IMR-90 (cell line): ENCODE results near the gene CRYBG3.

Experiments used
- CTCF ChIP-seq: conservative IDR thresholded peaks from 2 replicates; pipeline ENCODE4 v1.5.1; 2012; ENCODE audit warnings: mild to moderate bottlenecking, low read depth, low read length, improper control_type of control experiment
- RAD21 ChIP-seq: IDR thresholded peaks from 2 replicates; pipeline ENCODE4 v1.6.1; 2012; ENCODE audit warnings: low read length, improper control_type of control experiment
- RFX5 ChIP-seq: IDR thresholded peaks from 2 replicates; pipeline ENCODE4 v1.8.0; 2012; ENCODE audit warnings: low read depth, mild to moderate bottlenecking, low read length, moderate library complexity
- USF2 ChIP-seq: fragments of 150-350 bp; IDR thresholded peaks from 2 replicates; pipeline ENCODE4 v1.6.1; 2017; ENCODE audit warnings: mild to moderate bottlenecking, antibody characterized with exemption, low read length, low read depth

DNA sequence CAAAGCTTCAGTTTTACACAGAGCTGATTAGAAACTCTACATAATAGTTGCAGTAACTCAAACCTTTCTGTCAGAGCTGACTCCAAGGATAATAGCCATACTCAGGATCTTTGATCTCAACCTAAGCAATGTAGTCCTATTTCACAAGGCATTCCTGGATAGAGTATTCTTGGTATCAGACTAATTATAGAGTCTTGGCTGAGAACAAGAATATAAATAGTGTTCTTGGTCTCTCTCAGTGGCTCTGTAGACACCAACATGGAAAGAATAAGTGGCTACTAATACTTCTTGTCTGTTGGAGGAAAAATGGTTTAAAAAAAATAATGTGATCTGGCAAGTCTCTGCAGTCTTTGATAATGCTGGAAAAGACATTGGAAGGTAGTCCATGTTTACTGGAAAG is 94.8 kb downstream of the CRYBG3 start:
- TF ChIP-seq CTCF, result no peak
- TF ChIP-seq RAD21, result no peak
- TF ChIP-seq RFX5, result no peak
- no peak for TF ChIP-seq USF2
